OCI-LY1 (cell line): Measurements from ENCODE around the gene XKR7.
"Not testable (repeated sequence)": the region's sequence is repeated elsewhere in the genome, so short reads cannot be mapped to it uniquely, and the experiment has no call there.

Experiments used
- H2AFZ ChIP-seq: fragments of 200-600 bp; sonication (generic), shearing (Covaris generic); 2 replicates; pipeline ENCODE4 v1.6.0; 2014; ENCODE audit warnings: antibody characterized with exemption, mild to moderate bottlenecking, low read length
- H3F3A ChIP-seq: fragments of 200-600 bp; sonication (generic), shearing (Covaris generic); 2 replicates; pipeline ENCODE4 v1.6.0; 2014; ENCODE audit warnings: mild to moderate bottlenecking, antibody characterized with exemption, low read length, moderate library complexity; ENCODE audit not compliant: insufficient read depth
- H3K27ac ChIP-seq: fragments of 200-600 bp; sonication (generic); 2 replicates; pipeline ENCODE4 v1.5.1; 2014; ENCODE audit warnings: low read length, mixed run types, mild to moderate bottlenecking, low read depth; ENCODE audit not compliant: poor library complexity, severe bottlenecking
- H3K27me3 ChIP-seq: fragments of 200-600 bp; sonication (generic); 2 replicates; pipeline ENCODE4 v1.6.0; 2014; ENCODE audit warnings: antibody characterized with exemption, mild to moderate bottlenecking, low read length, moderate library complexity; ENCODE audit not compliant: insufficient read depth
- H3K36me3 ChIP-seq: fragments of 200-600 bp; sonication (generic); 2 replicates; pipeline ENCODE4 v1.6.1; 2014; ENCODE audit warnings: mild to moderate bottlenecking, antibody characterized with exemption, low read length, moderate library complexity, mixed read lengths; ENCODE audit not compliant: insufficient read depth
- H3K4me1 ChIP-seq: fragments of 200-600 bp; sonication (generic); 2 replicates; pipeline ENCODE4 v1.5.1; 2014; ENCODE audit warnings: mild to moderate bottlenecking, low read length, moderate library complexity; ENCODE audit not compliant: insufficient read depth, severe bottlenecking
- H3K4me2 ChIP-seq: fragments of 200-600 bp; sonication (generic), shearing (Covaris generic); 2 replicates; pipeline ENCODE4 v1.6.1; 2014; ENCODE audit warnings: low read length
- H3K4me3 ChIP-seq: fragments of 200-600 bp; sonication (generic); 2 replicates; pipeline ENCODE4 v1.5.1; 2014; ENCODE audit warnings: low read length, low read depth, mild to moderate bottlenecking, mixed read lengths; ENCODE audit not compliant: poor library complexity, severe bottlenecking
- H3K79me2 ChIP-seq: fragments of 200-600 bp; shearing (Covaris generic); 2 replicates; pipeline ENCODE4 v1.6.1; 2016; ENCODE audit warnings: mixed run types, low read length, mixed read lengths; ENCODE audit not compliant: insufficient read depth
- H3K9ac ChIP-seq: fragments of 200-600 bp; sonication (generic), shearing (Covaris generic); 2 replicates; pipeline ENCODE4 v1.6.1; 2014; ENCODE audit warnings: mild to moderate bottlenecking, low read length, mixed read lengths
- H3K9me2 ChIP-seq: fragments of 200-600 bp; sonication (generic), shearing (Covaris generic); 2 replicates; pipeline ENCODE4 v1.6.1; 2014; ENCODE audit warnings: low read depth, mild to moderate bottlenecking, low read length, mixed read lengths
- H3K9me3 ChIP-seq: fragments of 200-600 bp; shearing (Covaris generic); 2 replicates; pipeline ENCODE4 v1.6.1; 2014; ENCODE audit warnings: low read length, mixed read lengths
- H4K20me1 ChIP-seq: fragments of 200-600 bp; sonication (generic), shearing (Covaris generic); 2 replicates; pipeline ENCODE4 v1.6.0; 2016; ENCODE audit warnings: mild to moderate bottlenecking, low read length; ENCODE audit not compliant: insufficient read depth
- EZH2 ChIP-seq: fragments of 200-600 bp; sonication (generic), shearing (Covaris generic); IDR thresholded peaks from 2 replicates; pipeline ENCODE4 v1.8.0; 2017; ENCODE audit warnings: borderline replicate concordance, mixed run types, mild to moderate bottlenecking, antibody characterized with exemption, low read length, moderate library complexity, mixed read lengths
- TF ChIP-seq, protein P1 (sequence below): fragments of 200-600 bp; sonication (generic), shearing (Covaris generic); IDR thresholded peaks from 2 replicates; pipeline ENCODE4 v1.5.1; 2017; ENCODE audit warnings: mild to moderate bottlenecking, antibody characterized with exemption, low read length, moderate library complexity, mixed read lengths

Gene XKR7

DNA sequence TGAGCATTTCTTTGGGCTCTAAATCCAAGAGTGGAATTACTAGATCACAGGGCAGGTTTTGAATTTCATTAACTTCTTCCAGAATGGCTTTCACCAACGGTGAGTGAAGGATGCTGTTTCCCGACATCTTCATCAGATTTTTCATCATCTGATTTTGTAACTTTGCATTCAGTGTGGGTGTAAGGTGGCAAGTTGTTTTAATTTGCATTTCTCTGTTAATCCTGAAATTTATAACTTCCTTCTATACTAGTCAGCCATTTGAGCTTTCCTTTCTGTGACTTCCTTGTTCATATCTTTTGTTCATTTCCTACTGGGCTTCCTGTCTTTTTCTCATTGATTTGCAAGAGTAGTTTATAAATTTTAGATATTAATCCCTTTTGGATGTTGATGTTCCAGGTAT is 65.4 kb downstream of the XKR7 start:
- H3K79me2 ChIP-seq = no peaks in the 10 kb centered on the region
- H3F3A ChIP-seq = no peaks in the 10 kb centered on the region
- H2AFZ ChIP-seq = no peak overlapping the region
- H3K9me3 ChIP-seq = no peaks in the 10 kb centered on the region
- no peaks in the 10 kb centered on the region for H3K9me2 ChIP-seq
- no peak overlapping the region for H3K9ac ChIP-seq
- H3K4me3 ChIP-seq = no peak overlapping the region
- H3K4me2 ChIP-seq = no peak overlapping the region
- no peaks in the 10 kb centered on the region for H3K36me3 ChIP-seq
- no peak overlapping the region for H3K27ac ChIP-seq
- H3K27me3 ChIP-seq = peaks cover 6% of the 10 kb centered on the region
- TF ChIP-seq EZH2 = no peak
- TF ChIP-seq, protein P1, sequence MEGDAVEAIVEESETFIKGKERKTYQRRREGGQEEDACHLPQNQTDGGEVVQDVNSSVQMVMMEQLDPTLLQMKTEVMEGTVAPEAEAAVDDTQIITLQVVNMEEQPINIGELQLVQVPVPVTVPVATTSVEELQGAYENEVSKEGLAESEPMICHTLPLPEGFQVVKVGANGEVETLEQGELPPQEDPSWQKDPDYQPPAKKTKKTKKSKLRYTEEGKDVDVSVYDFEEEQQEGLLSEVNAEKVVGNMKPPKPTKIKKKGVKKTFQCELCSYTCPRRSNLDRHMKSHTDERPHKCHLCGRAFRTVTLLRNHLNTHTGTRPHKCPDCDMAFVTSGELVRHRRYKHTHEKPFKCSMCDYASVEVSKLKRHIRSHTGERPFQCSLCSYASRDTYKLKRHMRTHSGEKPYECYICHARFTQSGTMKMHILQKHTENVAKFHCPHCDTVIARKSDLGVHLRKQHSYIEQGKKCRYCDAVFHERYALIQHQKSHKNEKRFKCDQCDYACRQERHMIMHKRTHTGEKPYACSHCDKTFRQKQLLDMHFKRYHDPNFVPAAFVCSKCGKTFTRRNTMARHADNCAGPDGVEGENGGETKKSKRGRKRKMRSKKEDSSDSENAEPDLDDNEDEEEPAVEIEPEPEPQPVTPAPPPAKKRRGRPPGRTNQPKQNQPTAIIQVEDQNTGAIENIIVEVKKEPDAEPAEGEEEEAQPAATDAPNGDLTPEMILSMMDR = no peak
- H4K20me1 ChIP-seq = no peaks in the 10 kb centered on the region
- no peaks in the 10 kb centered on the region for H3K4me1 ChIP-seq

DNA sequence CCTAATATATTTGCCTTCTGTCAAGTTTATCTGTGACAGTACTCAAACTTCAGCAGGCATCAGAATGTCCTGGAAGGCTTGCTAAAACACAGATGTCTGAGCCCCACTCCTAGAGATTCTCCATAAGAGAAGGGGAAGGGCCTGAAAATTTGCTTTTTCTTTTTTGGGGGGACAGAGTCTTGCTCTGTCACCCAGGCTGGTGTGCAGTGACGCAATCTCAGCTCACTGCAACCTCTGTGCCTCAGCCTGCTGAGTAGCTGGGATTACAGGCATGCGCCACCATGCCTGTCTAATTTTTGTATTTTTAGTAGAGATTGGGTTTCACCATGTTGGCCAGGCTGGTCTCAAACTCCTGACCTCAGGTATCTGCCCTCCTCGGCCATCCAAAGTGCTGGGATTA is 65.8 kb downstream of the XKR7 start:
- not testable (repeated sequence) for H3K9me3 ChIP-seq, H3K79me2 ChIP-seq, H3K4me3 ChIP-seq, H4K20me1 ChIP-seq, H3K4me2 ChIP-seq, H3K9me2 ChIP-seq, H3K27ac ChIP-seq, H2AFZ ChIP-seq, H3F3A ChIP-seq, H3K27me3 ChIP-seq, H3K4me1 ChIP-seq, H3K9ac ChIP-seq, H3K36me3 ChIP-seq

DNA sequence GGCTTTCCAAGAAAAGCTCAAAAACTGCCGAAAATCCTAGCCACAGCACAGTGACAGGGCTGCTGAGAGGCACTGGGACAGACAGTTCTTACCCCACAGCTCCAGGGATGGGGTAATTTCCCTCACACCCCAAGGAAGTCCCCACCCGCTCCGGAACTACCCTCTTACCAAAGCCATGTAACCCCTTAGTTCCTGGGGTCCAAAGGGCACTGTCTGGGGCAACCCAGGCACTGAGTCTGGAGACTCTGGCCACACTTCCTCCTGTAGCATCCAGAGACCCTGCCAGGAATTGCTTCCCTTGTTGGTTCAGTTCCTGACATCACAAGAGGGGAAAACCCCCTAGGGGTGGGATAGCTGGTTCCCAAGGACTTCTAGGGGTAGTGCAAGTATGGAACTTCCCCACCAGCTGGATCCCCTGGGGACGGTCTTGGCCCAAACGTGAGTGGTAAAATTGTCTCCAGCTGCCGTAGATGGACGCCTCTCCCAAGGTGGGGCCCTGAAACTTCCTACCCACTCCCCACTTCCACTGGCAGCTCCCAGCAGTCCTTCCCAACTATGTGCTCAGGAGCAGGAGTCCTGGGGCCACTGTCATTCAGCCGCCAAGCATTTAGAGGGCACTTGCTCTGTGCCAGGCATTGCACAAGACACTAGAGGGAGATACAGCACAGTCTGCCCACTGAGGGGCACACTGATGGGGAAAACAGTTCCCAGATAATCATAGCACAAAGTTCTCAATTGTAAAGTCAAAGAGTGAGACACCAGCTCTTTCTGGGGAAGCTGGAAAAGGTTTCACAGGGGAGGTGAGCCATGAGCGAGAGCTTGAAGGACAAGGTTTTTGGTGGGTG is 66.9 kb downstream of the XKR7 start:
- Histone ChIP-seq H3F3A (no peaks in the 10 kb centered on the region), H3K27me3 (no peaks in the 10 kb centered on the region; the same call in none of the 2 replicates), H3K36me3 (no peaks in the 10 kb centered on the region), H3K27ac (no peak overlapping the region), H3K4me2 (no peak overlapping the region), H3K9me3 (no peaks in the 10 kb centered on the region), H3K4me3 (no peak overlapping the region), H3K9ac (no peak overlapping the region), H4K20me1 (no peaks in the 10 kb centered on the region), H2AFZ (no peak overlapping the region), H3K4me1 (peaks cover 1% of the 10 kb centered on the region), H3K9me2 (no peaks in the 10 kb centered on the region), H3K79me2 (no peaks in the 10 kb centered on the region)
- TF ChIP-seq, protein P1 = peak; percentile 62
- no peak for TF ChIP-seq EZH2

DNA sequence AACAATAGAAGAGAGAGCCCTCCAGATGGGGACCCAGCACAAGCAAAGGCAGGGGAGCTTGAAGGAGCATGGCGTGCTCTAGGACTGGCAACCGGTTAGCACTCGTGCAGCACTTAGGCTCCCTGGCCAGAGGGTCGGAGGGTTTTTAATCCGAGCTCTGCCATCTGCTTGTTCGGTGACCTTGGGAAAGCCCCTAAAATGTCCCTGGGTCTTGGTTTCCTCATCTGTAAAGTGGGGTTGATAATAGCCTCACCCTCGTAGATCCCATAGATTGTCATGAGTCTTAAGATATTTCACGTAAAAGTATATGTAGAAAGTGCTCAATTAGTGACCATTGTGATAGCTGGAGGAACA is 67.5 kb downstream of the XKR7 start:
- Histone ChIP-seq H3K4me1 (peaks cover 7% of the 10 kb centered on the region), H3K36me3 (no peaks in the 10 kb centered on the region), H3K9me3 (no peaks in the 10 kb centered on the region), H3K9me2 (no peaks in the 10 kb centered on the region), H3K27ac (no peak overlapping the region), H2AFZ (no peak overlapping the region), H3K79me2 (no peaks in the 10 kb centered on the region), H3K9ac (no peak overlapping the region), H3F3A (no peaks in the 10 kb centered on the region), H3K4me3 (no peak overlapping the region), H3K27me3 (no peaks in the 10 kb centered on the region; the same call in none of the 2 replicates), H3K4me2 (no peak overlapping the region), H4K20me1 (no peaks in the 10 kb centered on the region)
- TF ChIP-seq, protein P1 = no peak
- no peak for TF ChIP-seq EZH2
